IMR-90 (cell line): ENCODE results near the gene CBFA2T3. TPM values are rescaled to one million over a fixed set of nuclear protein-coding genes. Genes with fewer than 3 reads are reported as not detected.

ENCODE experiments used
- ATAC-seq: fragments of 200-7000 bp; cut with Tn5 transposase; 2 replicates; pipeline ENCODE4 v1.9.1; 2020; ENCODE audit warnings: low read depth, mild to moderate bottlenecking, moderate library complexity
- BruUV-seq: library from RNA; stranded (reverse); fragments of 400-500 nt; replicated peaks from 2 replicates; lab custom pipeline; 2021; lab: Mats Ljungman, UMichigan
- CTCF ChIA-PET: fragments of 300-600 bp; formaldehyde crosslinking; extraction: SDS; loops from one replicate; lab custom pipeline; 2021; ENCODE audit warnings: antibody characterized with exemption; lab: Yijun Ruan, JAX
- POLR2A ChIA-PET: fragments of 300-600 bp; sonication (Branson Sonifier 250); formaldehyde crosslinking; loops from one replicate; lab custom pipeline; 2022; ENCODE audit warnings: antibody characterized with exemption; ENCODE audit not compliant: unreplicated experiment; lab: Charles Lee
- DNase-seq: peaks from one replicate; pipeline ENCODE4 v3.0.0; 2013
- H2AFZ ChIP-seq: replicated peaks from 2 replicates; pipeline ENCODE3; 2013; ENCODE audit warnings: low read length, mild to moderate bottlenecking; ENCODE audit not compliant: poor library complexity
- H2AK5ac ChIP-seq: 2 replicates; pipeline ENCODE4 v1.6.1; 2013; ENCODE audit warnings: low read depth, low read length, inconsistent platforms
- H2AK9ac ChIP-seq: replicated peaks from 2 replicates; pipeline ENCODE3; 2013; ENCODE audit warnings: mild to moderate bottlenecking, low read depth, low read length, moderate library complexity; ENCODE audit not compliant: poor library complexity
- H2BK120ac ChIP-seq: 2 replicates; pipeline ENCODE4 v1.6.1; 2013; ENCODE audit warnings: low read depth, low read length, inconsistent platforms
- H2BK15ac ChIP-seq: 3 replicates; pipeline ENCODE4 v1.6.1; 2013; ENCODE audit warnings: low read depth, low read length, inconsistent platforms
- H2BK20ac ChIP-seq: 2 replicates; pipeline ENCODE4 v1.6.1; 2013; ENCODE audit warnings: low read depth, mild to moderate bottlenecking, inconsistent platforms, low read length, moderate library complexity
- H2BK5ac ChIP-seq: 2 replicates; pipeline ENCODE4 v1.6.1; 2013; ENCODE audit warnings: mild to moderate bottlenecking, low read depth, low read length, inconsistent platforms; ENCODE audit not compliant: poor library complexity, severe bottlenecking
- H3K14ac ChIP-seq: replicated peaks from 2 replicates; pipeline ENCODE4 v1.6.1; 2013; ENCODE audit warnings: low read depth, low read length, inconsistent platforms
- H3K18ac ChIP-seq: 2 replicates; pipeline ENCODE4 v1.6.1; 2013; ENCODE audit warnings: low read depth, low read length, control low read depth
- H3K23ac ChIP-seq: 2 replicates; pipeline ENCODE4 v1.6.1; 2013; ENCODE audit warnings: low read depth, low read length, inconsistent platforms
- H3K27ac ChIP-seq: 2 replicates; pipeline ENCODE4 v1.5.1; 2013; ENCODE audit warnings: mild to moderate bottlenecking, control low read depth, low read length; ENCODE audit not compliant: insufficient read depth
- H3K27me3 ChIP-seq: 2 replicates; pipeline ENCODE4 v1.6.1; 2013; ENCODE audit warnings: low read length; ENCODE audit not compliant: control insufficient read depth, insufficient read depth
- H3K36me3 ChIP-seq: 2 replicates; pipeline ENCODE4 v1.6.1; 2013; ENCODE audit warnings: low read length, mixed read lengths; ENCODE audit not compliant: control insufficient read depth, insufficient read depth
- H3K4ac ChIP-seq: 2 replicates; pipeline ENCODE4 v1.6.1; 2013; ENCODE audit warnings: low read depth, low read length, inconsistent platforms
- H3K4me1 ChIP-seq: 2 replicates; pipeline ENCODE4 v1.6.1; 2013; ENCODE audit warnings: low read length, mixed read lengths; ENCODE audit not compliant: control insufficient read depth, insufficient read depth
- H3K4me2 ChIP-seq: 2 replicates; pipeline ENCODE4 v1.6.1; 2013; ENCODE audit warnings: low read depth, mild to moderate bottlenecking, control low read depth, low read length, moderate library complexity
- H3K4me3 ChIP-seq: 2 replicates; pipeline ENCODE4 v1.5.1; 2013; ENCODE audit warnings: low read depth, mild to moderate bottlenecking, control low read depth, low read length, moderate library complexity; ENCODE audit not compliant: insufficient read depth
- H3K56ac ChIP-seq: 2 replicates; pipeline ENCODE4 v1.6.1; 2013; ENCODE audit warnings: low read length, inconsistent platforms; ENCODE audit not compliant: insufficient read depth; ENCODE audit errors: extremely low read depth
- H3K79me1 ChIP-seq, 2 experiments: 2 replicates each; pipeline ENCODE4 v1.6.1; 2013; ENCODE audit warnings: low read length in 2 of 2, inconsistent platforms in 1 of 2, low read depth in 1 of 2
- H3K9ac ChIP-seq: 2 replicates; pipeline ENCODE4 v1.6.1; 2013; ENCODE audit warnings: low read depth, low read length, control low read depth
- H3K9me1 ChIP-seq: 2 replicates; pipeline ENCODE4 v1.6.1; 2013; ENCODE audit warnings: low read length, inconsistent platforms; ENCODE audit not compliant: insufficient read depth
- H3K9me3 ChIP-seq: 2 replicates; pipeline ENCODE4 v1.6.1; 2013; ENCODE audit warnings: low read length; ENCODE audit not compliant: control insufficient read depth, insufficient read depth
- H4K20me1 ChIP-seq: 2 replicates; pipeline ENCODE4 v1.6.1; 2013; ENCODE audit warnings: low read length, inconsistent platforms; ENCODE audit not compliant: insufficient read depth
- H4K5ac ChIP-seq: 2 replicates; pipeline ENCODE4 v1.6.1; 2013; ENCODE audit warnings: mild to moderate bottlenecking, low read depth, low read length, control low read depth
- H4K8ac ChIP-seq, 2 experiments: 2 replicates each; pipeline ENCODE4 v1.6.1; 2013; ENCODE audit warnings: low read depth in 2 of 2, low read length in 2 of 2, control low read depth in 1 of 2, inconsistent platforms in 1 of 2
- H4K91ac ChIP-seq: 2 replicates; pipeline ENCODE4 v1.6.1; 2013; ENCODE audit warnings: low read depth, low read length, inconsistent platforms; ENCODE audit not compliant: insufficient read depth
- BHLHE40 ChIP-seq: fragments of 150-350 bp; IDR thresholded peaks from 2 replicates; pipeline ENCODE4 v1.6.1; 2016; ENCODE audit warnings: mild to moderate bottlenecking, low read depth, low read length
- CEBPB ChIP-seq: IDR thresholded peaks from 2 replicates; pipeline ENCODE4 v1.6.1; 2012; ENCODE audit warnings: low read depth, low read length, improper control_type of control experiment
- CHD1 ChIP-seq: IDR thresholded peaks from 2 replicates; pipeline ENCODE4 v1.6.1; 2012; ENCODE audit warnings: low read depth, low read length, improper control_type of control experiment
- FOS ChIP-seq: fragments of 150-350 bp; IDR thresholded peaks from 2 replicates; pipeline ENCODE4 v1.6.1; 2016; ENCODE audit warnings: low read depth, low read length
- MAFK ChIP-seq: IDR thresholded peaks from 2 replicates; pipeline ENCODE4 v1.6.1; 2012; ENCODE audit warnings: low read depth, low read length, improper control_type of control experiment
- MAZ ChIP-seq: IDR thresholded peaks from 2 replicates; pipeline ENCODE4 v1.6.1; 2012; ENCODE audit warnings: low read depth, mild to moderate bottlenecking, low read length, improper control_type of control experiment, moderate library complexity, borderline replicate concordance
- NFE2L2 ChIP-seq: fragments of 150-350 bp; IDR thresholded peaks from 2 replicates; pipeline ENCODE4 v1.6.1; 2016; ENCODE audit warnings: low read depth, mild to moderate bottlenecking, low read length
- RAD21 ChIP-seq: IDR thresholded peaks from 2 replicates; pipeline ENCODE4 v1.6.1; 2012; ENCODE audit warnings: low read length, improper control_type of control experiment
- RFX5 ChIP-seq: IDR thresholded peaks from 2 replicates; pipeline ENCODE4 v1.8.0; 2012; ENCODE audit warnings: low read depth, mild to moderate bottlenecking, low read length, moderate library complexity
- SMC3 ChIP-seq: fragments of 150-350 bp; IDR thresholded peaks from 2 replicates; pipeline ENCODE4 v1.6.1; 2016; ENCODE audit warnings: low read depth, mild to moderate bottlenecking, antibody characterized with exemption, low read length, moderate library complexity
- WGBS, 2 experiments: methylation state at CpG; one replicate each; pipeline versions ENCODE4 v1.1.5 to v1.1.7; 2013; ENCODE audit warnings: missing lambda C conversion rate in 2 of 2; ENCODE audit not compliant: insufficient read length in 1 of 2; ENCODE audit errors: extremely low coverage in 2 of 2; 5-methylcytosine and 5-hydroxymethylcytosine counted together
- dilution Hi-C: fragments of 300-500 bp; cut with HindIII; formaldehyde crosslinking; loops from one replicate; pipeline ENCODE4 v1.14.3; 2018; ENCODE audit warnings: low sequenced_read_pairs; ENCODE audit not compliant: unreplicated experiment
- in situ Hi-C: fragments of 300-500 bp; cut with MboI; formaldehyde crosslinking; loops from 3 replicates; pipeline ENCODE4 v1.14.3; 2019; ENCODE audit warnings: low sequenced_read_pairs, inconsistent platforms, mixed read lengths
- intact Hi-C: fragments of 100-400 bp; cut with micrococcal nuclease; formaldehyde crosslinking; loops from 2 replicates; pipeline ENCODE4 v1.10.0; 2022
- polyA plus RNA-seq, 3 experiments: library from polyadenylated mRNA; depleted of rRNA; stranded (reverse); fragments of >200 nt; gene quantifications; 2 replicates each; pipeline ENCODE4 v1.2.3, GENCODE V29; 2012; ENCODE audit warnings: low replicate concordance in 1 of 3
- total RNA-seq: library from RNA; depleted of rRNA; stranded (reverse); fragments of >200 nt; gene quantifications from 2 replicates; pipeline ENCODE4 v1.2.3, GENCODE V29; 2012
- TF ChIP-seq, protein P1 (sequence below): fragments of 150-350 bp; IDR thresholded peaks from 2 replicates; pipeline ENCODE4 v1.6.1; 2016; ENCODE audit warnings: low read depth, mild to moderate bottlenecking, low read length, moderate library complexity, borderline replicate concordance
- TF ChIP-seq, protein P2 (sequence below): conservative IDR thresholded peaks from 2 replicates; pipeline ENCODE4 v1.5.1; 2012; ENCODE audit warnings: mild to moderate bottlenecking, low read depth, low read length, improper control_type of control experiment
- TF ChIP-seq, protein P3 (sequence below): fragments of 150-350 bp; IDR thresholded peaks from 2 replicates; pipeline ENCODE4 v1.6.1; 2017; ENCODE audit warnings: mild to moderate bottlenecking, antibody characterized with exemption, low read length, low read depth

The CBFA2T3 gene
- total and polyA plus RNA-seq, 2 of the 4 experiments (the other 2 are of a cell fraction) = not detected

DNA sequence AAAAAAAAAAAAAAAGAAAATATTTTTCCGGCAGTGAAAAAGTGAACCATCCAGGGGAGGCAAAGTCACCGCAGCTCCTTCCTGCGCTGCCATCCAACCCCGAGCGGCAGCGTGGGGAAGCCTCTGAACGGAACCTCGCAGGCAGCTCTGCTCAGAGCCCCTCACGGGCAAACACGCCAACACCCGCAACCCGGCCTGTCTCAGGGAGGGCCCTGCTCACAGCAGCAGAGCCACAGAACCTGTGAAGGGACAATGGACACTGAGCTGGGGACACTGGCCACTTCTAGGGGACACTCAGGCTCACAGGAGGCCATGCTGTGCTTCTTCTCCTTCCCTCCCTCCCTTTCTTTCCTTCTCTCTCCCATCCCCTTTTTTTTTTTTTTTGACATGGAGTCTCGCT is 143.9 kb downstream of the CBFA2T3 start:
- dilution Hi-C loops = no loop called here
- CTCF ChIA-PET = no interaction called here
- no peak overlapping the region for H3K23ac ChIP-seq

More for the DNA sequence above, 143.9 kb downstream of the CBFA2T3 start:
- Histone ChIP-seq H3K9me1 (no peaks in the 10 kb centered on the region), H2BK15ac (no peak overlapping the region), H2BK5ac (no peak overlapping the region), H2BK20ac (no peak overlapping the region), H2AFZ (no peak overlapping the region), H3K18ac (no peak overlapping the region), H4K8ac (no peak overlapping the region), H3K9me3 (no peaks in the 10 kb centered on the region), H3K79me1 (no peaks in the 10 kb centered on the region), H3K4me3 (no peak overlapping the region), H3K56ac (no peak overlapping the region), H2BK120ac (no peak overlapping the region), H2AK9ac (no peak overlapping the region), H4K91ac (no peak overlapping the region), H3K4me1 (peaks cover 4% of the 10 kb centered on the region; the same call in 1 of the 2 replicates), H3K4ac (no peak overlapping the region), H3K4me2 (no peak overlapping the region), H3K27me3 (no peaks in the 10 kb centered on the region), H3K9ac (no peak overlapping the region), H3K27ac (no peak overlapping the region), H4K20me1 (peaks cover 4% of the 10 kb centered on the region; the same call in 1 of the 2 replicates), H4K5ac (no peak overlapping the region), H2AK5ac (no peak overlapping the region), H3K14ac (no peak overlapping the region), H3K36me3 (peaks cover 19% of the 10 kb centered on the region; the same call in 1 of the 2 replicates)
- TF ChIP-seq RAD21 (no peak), MAFK (no peak), BHLHE40 (no peak), FOS (no peak), CHD1 (no peak), CEBPB (no peak), MAZ (no peak), RFX5 (no peak), SMC3 (no peak), NFE2L2 (no peak)
- TF ChIP-seq, protein P1, sequence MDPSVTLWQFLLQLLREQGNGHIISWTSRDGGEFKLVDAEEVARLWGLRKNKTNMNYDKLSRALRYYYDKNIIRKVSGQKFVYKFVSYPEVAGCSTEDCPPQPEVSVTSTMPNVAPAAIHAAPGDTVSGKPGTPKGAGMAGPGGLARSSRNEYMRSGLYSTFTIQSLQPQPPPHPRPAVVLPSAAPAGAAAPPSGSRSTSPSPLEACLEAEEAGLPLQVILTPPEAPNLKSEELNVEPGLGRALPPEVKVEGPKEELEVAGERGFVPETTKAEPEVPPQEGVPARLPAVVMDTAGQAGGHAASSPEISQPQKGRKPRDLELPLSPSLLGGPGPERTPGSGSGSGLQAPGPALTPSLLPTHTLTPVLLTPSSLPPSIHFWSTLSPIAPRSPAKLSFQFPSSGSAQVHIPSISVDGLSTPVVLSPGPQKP = no peak
- TF ChIP-seq, protein P2, sequence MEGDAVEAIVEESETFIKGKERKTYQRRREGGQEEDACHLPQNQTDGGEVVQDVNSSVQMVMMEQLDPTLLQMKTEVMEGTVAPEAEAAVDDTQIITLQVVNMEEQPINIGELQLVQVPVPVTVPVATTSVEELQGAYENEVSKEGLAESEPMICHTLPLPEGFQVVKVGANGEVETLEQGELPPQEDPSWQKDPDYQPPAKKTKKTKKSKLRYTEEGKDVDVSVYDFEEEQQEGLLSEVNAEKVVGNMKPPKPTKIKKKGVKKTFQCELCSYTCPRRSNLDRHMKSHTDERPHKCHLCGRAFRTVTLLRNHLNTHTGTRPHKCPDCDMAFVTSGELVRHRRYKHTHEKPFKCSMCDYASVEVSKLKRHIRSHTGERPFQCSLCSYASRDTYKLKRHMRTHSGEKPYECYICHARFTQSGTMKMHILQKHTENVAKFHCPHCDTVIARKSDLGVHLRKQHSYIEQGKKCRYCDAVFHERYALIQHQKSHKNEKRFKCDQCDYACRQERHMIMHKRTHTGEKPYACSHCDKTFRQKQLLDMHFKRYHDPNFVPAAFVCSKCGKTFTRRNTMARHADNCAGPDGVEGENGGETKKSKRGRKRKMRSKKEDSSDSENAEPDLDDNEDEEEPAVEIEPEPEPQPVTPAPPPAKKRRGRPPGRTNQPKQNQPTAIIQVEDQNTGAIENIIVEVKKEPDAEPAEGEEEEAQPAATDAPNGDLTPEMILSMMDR = no peak
- TF ChIP-seq, protein P3, sequence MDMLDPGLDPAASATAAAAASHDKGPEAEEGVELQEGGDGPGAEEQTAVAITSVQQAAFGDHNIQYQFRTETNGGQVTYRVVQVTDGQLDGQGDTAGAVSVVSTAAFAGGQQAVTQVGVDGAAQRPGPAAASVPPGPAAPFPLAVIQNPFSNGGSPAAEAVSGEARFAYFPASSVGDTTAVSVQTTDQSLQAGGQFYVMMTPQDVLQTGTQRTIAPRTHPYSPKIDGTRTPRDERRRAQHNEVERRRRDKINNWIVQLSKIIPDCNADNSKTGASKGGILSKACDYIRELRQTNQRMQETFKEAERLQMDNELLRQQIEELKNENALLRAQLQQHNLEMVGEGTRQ = no peak
- in situ Hi-C loops = no loop called here
- intact Hi-C loops = no loop called here
- POLR2A ChIA-PET = no interaction called here
- WGBS, 2 experiments = 100% methylated on average over 9 of the region's 13 CpGs; no CpG with 5 or more reads in 1 of the 2 experiments
- BruUV-seq = no TSS peak
- DNase-seq = no peak
- no peak for ATAC-seq
